Measurements from ENCODE around the gene ADGRV1. TPM values are rescaled to one million over a fixed set of nuclear protein-coding genes. Genes with fewer than 3 reads are reported as not detected.
"Not testable (repeated sequence)": the region's sequence is repeated elsewhere in the genome, so short reads cannot be mapped to it uniquely, and the experiment has no call there.

Gene ADGRV1
- total and polyA plus RNA-seq, 7 donors, result 0.05 to 0.83 (median 0.11) TPM; not detected in 1

- no peak for TF ChIP-seq CTCF (IDR thresholded peaks at IDR 0.05)
- WGBS, 3 donors, result 51 to 55% (median 51%) methylated on average over 2 of the region's 2 CpGs
- DNase-seq, result no peak
- Histone ChIP-seq H3K9me3 (no peaks in the 10 kb centered on the region), H3K36me3 (ENCODE audit: insufficient read depth in 1 of 2, low read depth in 1 of 2) (no peaks in the 10 kb centered on the region), H3K27ac (no peak overlapping the region), H3K27me3 (ENCODE audit: insufficient read depth in 3 of 3, low read length in 2 of 3) (no peaks in the 10 kb centered on the region), H3K4me3 (no peak overlapping the region), H3K4me1 (peaks cover 17% of the 10 kb centered on the region)
- intact Hi-C loops (cut with DNase I), result no loop called here
- ATAC-seq, result peak in 2 of 4 donors; percentile 58 to 73
Measured at GRCh38 chr5:91038180-91038808, 479.7 kb downstream of the ADGRV1 start.

- 89 to 100% (median 90%) methylated on average over 1 of the region's 1 CpG for WGBS, 3 donors
Measured at GRCh38 chr5:91041132-91041531, 482.5 kb downstream of the ADGRV1 start.

GRCh38 chr5:91042247-91042935, 483.8 kb downstream of the ADGRV1 start:
- Histone ChIP-seq H3K27ac (no peak overlapping the region), H3K36me3 (ENCODE audit: insufficient read depth in 1 of 2, low read depth in 1 of 2) (no peaks in the 10 kb centered on the region), H3K4me3 (no peak overlapping the region), H3K4me1 (peaks cover 17% of the 10 kb centered on the region), H3K9me3 (peaks cover 5% of the 10 kb centered on the region), H3K27me3 (ENCODE audit: insufficient read depth in 3 of 3, low read length in 2 of 3) (no peaks in the 10 kb centered on the region)
- intact Hi-C loops (cut with DNase I), result no loop called here
- DNase-seq (no peak), ATAC-seq (no peak)
- TF ChIP-seq CTCF (IDR thresholded peaks at IDR 0.05), result no peak
- 93 to 97% (median 97%) methylated on average over 1 of the region's 1 CpG for WGBS, 3 donors

More at GRCh38 chr5:91041132-91041531, 482.5 kb downstream of the ADGRV1 start:
- H3K36me3 ChIP-seq (ENCODE audit: insufficient read depth in 1 of 2, low read depth in 1 of 2); H3K9me3 ChIP-seq; H3K27me3 ChIP-seq (ENCODE audit: insufficient read depth in 3 of 3, low read length in 2 of 3); H3K27ac ChIP-seq; DNase-seq; H3K4me3 ChIP-seq; ATAC-seq; intact Hi-C loops (cut with DNase I): not testable (repeated sequence)
- H3K4me1 ChIP-seq, result peaks cover 17% of the 10 kb centered on the region

GRCh38 chr5:91042936-91043255, 484.3 kb downstream of the ADGRV1 start:
- Histone ChIP-seq H3K4me3 (no peak overlapping the region), H3K27ac (no peak overlapping the region), H3K27me3 (ENCODE audit: insufficient read depth in 3 of 3, low read length in 2 of 3) (no peaks in the 10 kb centered on the region), H3K9me3 (peaks cover 5% of the 10 kb centered on the region), H3K4me1 (peaks cover 16% of the 10 kb centered on the region), H3K36me3 (ENCODE audit: insufficient read depth in 1 of 2, low read depth in 1 of 2) (no peaks in the 10 kb centered on the region)
- DNase-seq (no peak), ATAC-seq (no peak)
- WGBS, 3 donors, result 47 to 52% (median 52%) methylated on average over 2 of the region's 2 CpGs
- intact Hi-C loops (cut with DNase I), result no loop called here
- TF ChIP-seq CTCF (IDR thresholded peaks at IDR 0.05), result no peak

- Histone ChIP-seq H3K36me3 (ENCODE audit: insufficient read depth in 1 of 2, low read depth in 1 of 2) (no peaks in the 10 kb centered on the region), H3K27ac (no peak overlapping the region), H3K4me3 (no peak overlapping the region), H3K4me1 (no peaks in the 10 kb centered on the region), H3K27me3 (ENCODE audit: insufficient read depth in 3 of 3, low read length in 2 of 3) (no peaks in the 10 kb centered on the region), H3K9me3 (peaks cover 5% of the 10 kb centered on the region)
- TF ChIP-seq CTCF (IDR thresholded peaks at IDR 0.05), result no peak
- intact Hi-C loops (cut with DNase I), result no loop called here
- peak in 2 of 4 donors; percentile 41 to 53 for ATAC-seq
- DNase-seq, result no peak
Measured at GRCh38 chr5:91048073-91048472, 489.5 kb downstream of the ADGRV1 start.
